Upper lobe of left lung (tissue), 4 donors: Measurements from ENCODE around the gene SDK1.

Experiments used
- CTCF ChIP-seq, 6 experiments: fragments of 450-650 bp in 4 of 6; fragments of 200-600 bp in 2 of 6; sonication (generic) in 2 of 6; IDR thresholded peaks; one replicate each; pipeline ENCODE4 v1.5.1; 2016 to 2019; ENCODE audit warnings: antibody characterized with exemption in 6 of 6
- POLR2A ChIP-seq, 4 donors: fragments of 450-650 bp; IDR thresholded peaks; one replicate each; pipeline ENCODE4 v1.5.1; 2016 to 2017; ENCODE audit warnings: antibody characterized with exemption in 4 of 4, mild to moderate bottlenecking in 2 of 4

- no peak for TF ChIP-seq POLR2A (IDR thresholded peaks at IDR 0.05)
- TF ChIP-seq CTCF (IDR thresholded peaks at IDR 0.05): no peak
Measured at GRCh38 chr7:3895341-3896116, 594.5 kb downstream of the SDK1 start.
